ENCODE data around the gene CCZ1B. TPM values are rescaled to one million over a fixed set of nuclear protein-coding genes. Genes with fewer than 3 reads are reported as not detected.
"Not testable (repeated sequence)": the region's sequence is repeated elsewhere in the genome, so short reads cannot be mapped to it uniquely, and the experiment has no call there.

Gene CCZ1B
- polyA plus RNA-seq, 1 experiment = 47.1 TPM

DNA sequence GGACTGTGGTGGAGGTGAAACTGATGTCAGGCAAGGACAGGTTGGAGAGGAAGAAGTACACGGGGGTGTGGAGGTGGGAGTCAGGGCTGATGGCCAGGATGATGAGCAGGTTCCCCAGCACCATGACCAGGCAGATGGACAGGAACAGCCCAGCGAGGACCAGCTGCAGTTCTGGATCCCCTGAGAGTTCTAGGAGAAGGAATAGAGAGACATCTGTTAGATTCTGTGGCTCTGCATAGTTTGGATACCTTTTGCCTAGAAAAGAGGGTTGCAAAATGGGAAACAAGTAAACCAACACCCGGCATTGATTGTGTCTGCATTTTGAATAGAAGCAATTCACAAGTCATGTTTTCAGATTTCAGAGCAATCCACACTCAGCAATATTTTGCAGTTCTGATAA, 9.4 kb upstream of the CCZ1B start:
- H3K27ac ChIP-seq (ENCODE audit: low read depth, low read length); H3K4me3 ChIP-seq (ENCODE audit: low read depth, low read length); H3K27me3 ChIP-seq (ENCODE audit: control insufficient read depth, insufficient read depth, low read length); POLR2A ChIA-PET; H3K9me3 ChIP-seq (ENCODE audit: control insufficient read depth, insufficient read depth, low read length); CTCF ChIA-PET; DNase-seq (ENCODE audit: low read depth, low spot score): not testable (repeated sequence)

DNA sequence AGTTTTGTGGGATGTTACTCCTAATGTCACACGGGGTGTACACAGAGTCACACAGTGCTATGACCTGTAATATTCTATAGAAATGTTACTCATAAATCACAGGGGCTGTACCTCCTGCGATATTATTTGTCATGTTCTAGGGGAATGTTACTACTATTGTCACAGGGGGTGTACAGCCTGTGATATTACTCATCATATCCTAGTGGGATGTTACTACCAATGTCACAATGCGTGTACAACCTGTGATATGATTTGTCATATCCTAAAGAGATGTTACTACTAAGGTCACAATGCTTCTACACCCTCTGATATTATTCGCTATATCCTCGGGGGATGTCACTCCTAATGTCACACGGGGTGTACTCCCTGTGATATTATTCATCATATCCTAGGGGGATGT, 7.6 kb upstream of the CCZ1B start:
- Histone ChIP-seq H3K9me3 (ENCODE audit: control insufficient read depth, insufficient read depth, low read length) (no peaks in the 10 kb centered on the region), H3K27ac (ENCODE audit: low read depth, low read length) (no peak overlapping the region), H3K27me3 (ENCODE audit: control insufficient read depth, insufficient read depth, low read length) (peaks cover 2% of the 10 kb centered on the region), H3K4me3 (ENCODE audit: low read depth, low read length) (no peak overlapping the region)
- TF ChIP-seq, protein P1, sequence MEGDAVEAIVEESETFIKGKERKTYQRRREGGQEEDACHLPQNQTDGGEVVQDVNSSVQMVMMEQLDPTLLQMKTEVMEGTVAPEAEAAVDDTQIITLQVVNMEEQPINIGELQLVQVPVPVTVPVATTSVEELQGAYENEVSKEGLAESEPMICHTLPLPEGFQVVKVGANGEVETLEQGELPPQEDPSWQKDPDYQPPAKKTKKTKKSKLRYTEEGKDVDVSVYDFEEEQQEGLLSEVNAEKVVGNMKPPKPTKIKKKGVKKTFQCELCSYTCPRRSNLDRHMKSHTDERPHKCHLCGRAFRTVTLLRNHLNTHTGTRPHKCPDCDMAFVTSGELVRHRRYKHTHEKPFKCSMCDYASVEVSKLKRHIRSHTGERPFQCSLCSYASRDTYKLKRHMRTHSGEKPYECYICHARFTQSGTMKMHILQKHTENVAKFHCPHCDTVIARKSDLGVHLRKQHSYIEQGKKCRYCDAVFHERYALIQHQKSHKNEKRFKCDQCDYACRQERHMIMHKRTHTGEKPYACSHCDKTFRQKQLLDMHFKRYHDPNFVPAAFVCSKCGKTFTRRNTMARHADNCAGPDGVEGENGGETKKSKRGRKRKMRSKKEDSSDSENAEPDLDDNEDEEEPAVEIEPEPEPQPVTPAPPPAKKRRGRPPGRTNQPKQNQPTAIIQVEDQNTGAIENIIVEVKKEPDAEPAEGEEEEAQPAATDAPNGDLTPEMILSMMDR (IDR thresholded peaks at IDR 0.05; ENCODE audit: low read depth, low read length) = no peak
- no peak for DNase-seq (ENCODE audit: low read depth, low spot score)
- POLR2A ChIA-PET = no interaction called here
- CTCF ChIA-PET = no interaction called here

DNA sequence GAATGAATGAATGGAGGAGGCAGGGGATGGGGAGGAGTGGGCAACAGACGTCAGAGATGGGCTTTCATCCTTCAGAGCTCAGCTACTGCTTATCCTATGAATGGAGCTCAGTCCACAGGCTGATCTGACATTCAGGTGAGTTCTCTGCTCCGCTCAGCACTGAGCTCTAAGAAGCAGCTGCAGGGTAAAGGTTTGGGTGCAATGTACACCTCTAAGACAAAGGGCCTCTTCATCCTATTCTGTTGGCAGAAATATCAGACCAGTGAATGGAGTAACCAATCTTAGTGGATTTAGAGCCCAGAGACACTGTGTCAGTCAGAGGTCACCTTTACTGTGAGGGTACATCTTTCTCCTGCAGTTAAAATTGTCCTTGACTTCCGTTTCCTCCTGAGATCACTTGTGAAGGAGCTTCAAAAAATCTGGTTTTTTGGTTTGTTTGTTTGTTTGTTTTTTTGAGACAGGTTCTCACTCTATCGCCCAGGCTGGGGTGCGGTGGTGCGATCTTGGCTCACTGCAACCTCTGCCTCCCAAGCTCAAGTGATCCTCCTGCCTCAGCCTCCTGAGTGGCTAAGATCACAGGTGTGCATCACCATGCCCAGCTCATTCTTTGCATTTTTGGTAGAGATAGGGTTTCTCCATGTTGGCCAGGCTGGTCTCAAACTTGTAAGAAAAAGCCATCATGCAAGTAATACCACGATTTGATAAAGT, 5.1 kb upstream of the CCZ1B start:
- ChIA-PET CTCF (no interaction called here), POLR2A (no interaction called here)
- H3K4me3 ChIP-seq (ENCODE audit: low read depth, low read length) = no peak overlapping the region
- TF ChIP-seq, protein P1 (IDR thresholded peaks at IDR 0.05; ENCODE audit: low read depth, low read length) = no peak
- peaks cover 2% of the 10 kb centered on the region for H3K27me3 ChIP-seq (ENCODE audit: control insufficient read depth, insufficient read depth, low read length)
- H3K27ac ChIP-seq (ENCODE audit: low read depth, low read length) = no peak overlapping the region
- no peaks in the 10 kb centered on the region for H3K9me3 ChIP-seq (ENCODE audit: control insufficient read depth, insufficient read depth, low read length)
- DNase-seq (ENCODE audit: low read depth, low spot score) = no peak

DNA sequence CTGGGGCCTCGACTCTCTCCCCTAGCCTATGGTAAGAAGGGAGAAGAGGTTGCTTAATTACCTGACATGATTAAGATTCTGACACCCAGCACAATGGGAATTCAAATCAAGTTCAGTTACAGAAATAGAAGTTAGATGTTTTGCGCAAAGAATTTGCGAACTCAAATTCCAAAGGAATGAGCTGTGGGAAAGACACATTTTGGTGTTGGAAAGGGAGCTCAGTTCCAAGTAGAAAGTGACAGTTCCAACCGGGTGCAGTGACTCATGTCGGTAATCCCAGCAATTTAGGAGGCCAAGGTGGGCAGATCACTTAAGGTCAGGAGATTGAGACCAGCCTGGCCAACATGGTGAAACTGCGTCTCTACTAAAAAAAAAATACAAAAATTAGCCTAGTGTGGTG, 4.0 kb upstream of the CCZ1B start:
- H3K4me3 ChIP-seq (ENCODE audit: low read depth, low read length); H3K27ac ChIP-seq (ENCODE audit: low read depth, low read length); POLR2A ChIA-PET; DNase-seq (ENCODE audit: low read depth, low spot score); H3K27me3 ChIP-seq (ENCODE audit: control insufficient read depth, insufficient read depth, low read length); H3K9me3 ChIP-seq (ENCODE audit: control insufficient read depth, insufficient read depth, low read length); CTCF ChIA-PET: not testable (repeated sequence)

DNA sequence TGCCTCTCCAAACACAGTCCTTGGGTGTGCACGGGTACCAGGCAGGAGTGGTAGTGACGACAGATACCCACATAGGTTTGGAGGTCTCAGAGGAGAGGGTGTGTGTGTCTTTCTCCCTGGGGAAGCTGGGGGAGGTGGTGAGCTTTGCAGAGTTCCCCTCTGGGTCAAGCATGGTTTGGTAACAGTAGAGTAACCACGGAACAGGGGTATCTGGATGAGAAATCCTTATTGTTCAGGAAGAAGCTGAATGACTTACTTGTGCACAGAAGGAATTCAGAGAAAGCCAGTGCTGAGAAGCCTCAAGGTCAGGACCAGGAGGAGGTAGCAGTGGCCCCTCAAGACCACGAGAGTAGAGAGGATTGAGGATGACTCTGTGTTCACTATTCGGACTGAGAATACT, 3.5 kb upstream of the CCZ1B start:
- H3K9me3 ChIP-seq (ENCODE audit: control insufficient read depth, insufficient read depth, low read length); CTCF ChIA-PET; H3K4me3 ChIP-seq (ENCODE audit: low read depth, low read length); H3K27ac ChIP-seq (ENCODE audit: low read depth, low read length); H3K27me3 ChIP-seq (ENCODE audit: control insufficient read depth, insufficient read depth, low read length); DNase-seq (ENCODE audit: low read depth, low spot score); POLR2A ChIA-PET: not testable (repeated sequence)

DNA sequence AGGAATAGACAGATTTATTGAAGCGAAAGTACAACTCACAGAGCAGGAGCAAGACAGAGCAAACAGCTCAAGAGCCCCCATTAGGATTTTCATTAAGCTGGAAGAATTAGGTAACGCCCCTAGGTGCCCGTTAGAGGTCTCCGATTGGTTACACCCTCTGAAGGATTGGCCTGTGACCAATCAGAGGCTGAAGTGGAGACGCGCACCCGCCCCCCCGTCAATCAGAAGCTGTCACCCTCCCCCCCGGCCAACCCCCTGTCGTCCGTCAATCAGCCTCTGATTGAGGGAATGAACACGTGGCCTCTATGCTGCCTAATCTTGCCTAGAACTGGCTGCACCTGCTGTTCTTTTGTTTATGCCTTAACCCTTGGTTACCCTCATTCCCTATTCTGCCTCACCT, 1.1 kb upstream of the CCZ1B start:
- DNase-seq (ENCODE audit: low read depth, low spot score); CTCF ChIA-PET; POLR2A ChIA-PET; H3K4me3 ChIP-seq (ENCODE audit: low read depth, low read length); H3K27ac ChIP-seq (ENCODE audit: low read depth, low read length); H3K27me3 ChIP-seq (ENCODE audit: control insufficient read depth, insufficient read depth, low read length); H3K9me3 ChIP-seq (ENCODE audit: control insufficient read depth, insufficient read depth, low read length): not testable (repeated sequence)

DNA sequence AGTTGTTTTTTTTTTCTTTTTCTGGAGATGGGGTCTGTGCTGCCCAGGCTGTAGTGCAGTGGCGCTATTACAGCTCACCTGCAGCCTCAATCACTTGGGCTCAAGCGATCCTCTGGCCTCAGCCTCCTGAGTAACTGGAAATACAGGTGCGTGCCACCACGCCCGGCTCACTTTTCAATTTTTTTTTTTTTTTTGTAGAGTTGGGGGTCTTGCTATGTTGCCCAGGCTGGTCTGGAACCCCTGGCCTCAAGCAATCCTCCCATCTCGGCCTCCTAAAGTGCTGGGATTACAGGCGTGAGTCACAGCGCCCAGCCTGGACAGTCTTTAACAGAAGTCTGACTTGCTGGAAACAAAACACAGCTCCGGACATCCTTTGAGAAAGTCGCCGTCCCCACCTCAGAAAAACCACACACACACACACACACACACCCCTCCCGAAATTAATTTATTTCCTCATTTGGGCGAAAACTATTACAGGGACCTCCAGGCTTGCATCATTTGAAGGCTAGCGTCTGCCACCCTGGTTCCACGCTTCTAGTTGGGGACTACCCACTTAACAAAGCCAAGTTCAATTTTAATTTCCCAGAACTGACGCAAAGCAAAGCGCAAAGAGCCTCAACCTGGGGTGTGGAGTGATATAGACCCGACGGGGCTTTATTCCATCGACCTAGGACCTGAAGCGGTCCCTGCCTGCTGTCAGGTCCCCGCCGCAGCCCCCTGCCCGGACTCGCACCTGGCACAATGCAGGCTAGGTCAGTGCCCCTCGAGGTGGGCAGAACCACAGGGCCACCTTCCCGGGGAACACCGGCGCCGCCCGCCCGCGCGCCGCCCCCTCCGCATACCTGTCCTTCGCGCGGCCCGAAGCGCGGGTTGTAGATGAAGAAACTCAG, 594 bp downstream of the CCZ1B start:
- not testable (repeated sequence) for H3K9me3 ChIP-seq (ENCODE audit: control insufficient read depth, insufficient read depth, low read length)
- peak overlapping the region; percentile 49 for H3K4me3 ChIP-seq (ENCODE audit: low read depth, low read length)

DNA sequence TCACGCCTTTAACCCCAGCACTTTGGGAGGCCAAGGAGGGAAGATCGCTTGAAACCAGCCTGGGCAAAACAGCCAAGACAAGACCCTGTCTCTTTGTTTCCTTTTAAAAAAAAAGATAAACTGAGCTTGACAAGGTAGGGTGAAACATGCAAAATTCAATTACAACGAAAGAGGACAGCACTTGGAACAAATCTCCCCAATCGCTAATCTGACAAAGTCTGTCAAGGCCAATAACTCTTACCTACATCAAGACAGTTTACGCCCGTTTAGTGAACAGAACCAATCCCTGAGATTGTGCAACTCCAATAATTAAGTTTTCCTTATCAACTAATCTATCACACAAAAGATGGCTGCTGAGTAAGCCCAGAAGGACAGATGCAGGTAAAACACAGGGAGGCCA, 4.5 kb downstream of the CCZ1B start:
- H3K27ac ChIP-seq (ENCODE audit: low read depth, low read length); H3K4me3 ChIP-seq (ENCODE audit: low read depth, low read length); POLR2A ChIA-PET; DNase-seq (ENCODE audit: low read depth, low spot score); H3K27me3 ChIP-seq (ENCODE audit: control insufficient read depth, insufficient read depth, low read length); CTCF ChIA-PET; H3K9me3 ChIP-seq (ENCODE audit: control insufficient read depth, insufficient read depth, low read length): not testable (repeated sequence)

More for the DNA sequence above, 594 bp downstream of the CCZ1B start:
- DNase-seq (ENCODE audit: low read depth, low spot score); POLR2A ChIA-PET; CTCF ChIA-PET; H3K27me3 ChIP-seq (ENCODE audit: control insufficient read depth, insufficient read depth, low read length); H3K27ac ChIP-seq (ENCODE audit: low read depth, low read length): not testable (repeated sequence)

DNA sequence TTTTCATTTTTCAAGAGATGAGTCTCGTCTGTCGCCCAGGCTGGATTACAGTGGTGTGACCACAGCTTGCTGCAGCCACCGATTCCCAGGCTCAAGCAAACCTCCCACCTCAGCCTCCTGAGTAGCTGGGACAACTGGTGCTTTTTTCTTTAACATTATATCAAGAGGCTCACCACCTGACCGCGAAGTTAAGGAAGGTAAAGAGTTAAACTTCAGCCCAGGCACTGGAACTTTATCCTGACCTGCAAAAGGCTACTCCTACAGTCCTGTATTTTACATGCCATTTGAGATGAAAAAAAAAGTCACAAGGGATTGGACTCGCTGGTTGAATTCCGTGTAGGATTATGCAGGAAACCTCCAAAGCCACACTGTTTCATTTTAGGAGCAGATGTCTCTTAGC, 10.6 kb downstream of the CCZ1B start:
- CTCF ChIA-PET = not testable (repeated sequence)

DNA sequence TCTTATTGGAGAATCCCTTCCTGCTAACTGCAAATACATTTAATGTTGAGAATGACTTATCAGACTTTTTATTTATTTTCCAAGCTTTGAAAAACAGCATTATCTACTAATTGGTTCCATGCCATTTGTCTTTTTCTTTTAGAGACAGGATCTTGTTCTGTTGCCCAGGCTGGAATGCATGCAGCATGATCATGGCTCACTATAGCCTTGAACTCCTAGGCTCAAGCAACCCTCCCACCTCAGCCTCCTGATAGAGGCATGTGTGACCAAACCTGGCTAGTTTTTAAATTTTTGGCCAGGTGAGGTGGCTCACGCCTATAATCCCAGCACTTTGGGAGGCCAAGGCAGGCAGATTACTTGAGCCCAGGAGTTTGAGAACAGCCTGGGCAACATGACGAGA, 13.1 kb downstream of the CCZ1B start:
- H3K4me3 ChIP-seq (ENCODE audit: low read depth, low read length); H3K27ac ChIP-seq (ENCODE audit: low read depth, low read length); H3K9me3 ChIP-seq (ENCODE audit: control insufficient read depth, insufficient read depth, low read length); CTCF ChIA-PET; H3K27me3 ChIP-seq (ENCODE audit: control insufficient read depth, insufficient read depth, low read length); DNase-seq (ENCODE audit: low read depth, low spot score); POLR2A ChIA-PET: not testable (repeated sequence)

More for the DNA sequence above, 10.6 kb downstream of the CCZ1B start:
- H3K4me3 ChIP-seq (ENCODE audit: low read depth, low read length); H3K27ac ChIP-seq (ENCODE audit: low read depth, low read length); H3K27me3 ChIP-seq (ENCODE audit: control insufficient read depth, insufficient read depth, low read length); H3K9me3 ChIP-seq (ENCODE audit: control insufficient read depth, insufficient read depth, low read length); POLR2A ChIA-PET; DNase-seq (ENCODE audit: low read depth, low spot score): not testable (repeated sequence)
